Stimulated activated CD4-positive, alpha-beta T cell treated with anti-CD3 and anti-CD28 coated beads, Interleukin-4, amount 100 ng/mL, for 1 hour (primary cell): Measurements from ENCODE around the gene STK24.
A peak's percentile ranks its signal among the peaks of the same experiment; 100 is the strongest.
"Not testable (repeated sequence)": the region's sequence is repeated elsewhere in the genome, so short reads cannot be mapped to it uniquely, and the experiment has no call there.

Experiments
- DNase-seq: peaks from one replicate; pipeline ENCODE4 v3.0.0-alpha.2; 2020

STK24 gene

GRCh38 chr13:98576963-98577835 lies at the start of gene STK24:
Gene STK24 (minus strand): TSS chr13:98577107. CDS start chr13:98576786, 321 bp downstream.
- peak; percentile 67 for DNase-seq

- no peak for DNase-seq
Observed at GRCh38 chr13:98626298-98626935, 49.5 kb upstream of the STK24 start.

GRCh38 chr13:98624589-98624988 lies 47.7 kb upstream of the STK24 start:
- DNase-seq = not testable (repeated sequence)

- no peak for DNase-seq
Observed at GRCh38 chr13:98622931-98623331, 46.0 kb upstream of the STK24 start.

- DNase-seq = no peak
Observed at GRCh38 chr13:98619556-98619955, 42.6 kb upstream of the STK24 start.

- DNase-seq = not testable (repeated sequence)
Observed at GRCh38 chr13:98615595-98615994, 38.7 kb upstream of the STK24 start.

- no peak for DNase-seq
Observed at GRCh38 chr13:98613591-98613990, 36.7 kb upstream of the STK24 start.

- no peak for DNase-seq
Observed at GRCh38 chr13:98609756-98610155, 32.8 kb upstream of the STK24 start.

- no peak for DNase-seq
Observed at GRCh38 chr13:98606296-98606695, 29.4 kb upstream of the STK24 start.

- no peak for DNase-seq
Observed at GRCh38 chr13:98599502-98600328, 22.8 kb upstream of the STK24 start.

GRCh38 chr13:98598043-98598442 lies 21.1 kb upstream of the STK24 start:
- no peak for DNase-seq

- DNase-seq = no peak
Observed at GRCh38 chr13:98595134-98595533, 18.2 kb upstream of the STK24 start.

- DNase-seq = no peak
Observed at GRCh38 chr13:98592362-98592732, 15.4 kb upstream of the STK24 start.

GRCh38 chr13:98591721-98592361 lies 14.9 kb upstream of the STK24 start:
- DNase-seq = no peak

- DNase-seq = not testable (repeated sequence)
Observed at GRCh38 chr13:98590471-98590870, 13.6 kb upstream of the STK24 start.

GRCh38 chr13:98589516-98589915 lies 12.6 kb upstream of the STK24 start:
- DNase-seq = not testable (repeated sequence)

- no peak for DNase-seq
Observed at GRCh38 chr13:98586400-98587345, 9.8 kb upstream of the STK24 start.

- no peak for DNase-seq
Observed at GRCh38 chr13:98585946-98586345, 9.0 kb upstream of the STK24 start.

- DNase-seq = no peak
Observed at GRCh38 chr13:98585398-98585754, 8.5 kb upstream of the STK24 start.

GRCh38 chr13:98584668-98585397 lies 7.9 kb upstream of the STK24 start:
- DNase-seq = no peak

- no peak for DNase-seq
Observed at GRCh38 chr13:98582947-98583346, 6.0 kb upstream of the STK24 start.
